CD4-positive, alpha-beta T cell (primary cell): ENCODE data around the gene PFDN1. TPM values are rescaled to one million over a fixed set of nuclear protein-coding genes. Genes with fewer than 3 reads are reported as not detected.

Source experiments
- ATAC-seq: fragments of 200-7000 bp; cut with Tn5 transposase; one replicate; pipeline ENCODE4 v1.10.0; 2022; ENCODE audit warnings: mild to moderate bottlenecking; ENCODE audit not compliant: poor library complexity
- CTCF ChIA-PET: fragments of 350-600 bp; sonication (Branson Sonifier 250); formaldehyde crosslinking; loops from one replicate; lab custom pipeline; 2021; ENCODE audit warnings: antibody characterized with exemption, inconsistent platforms; lab: Charles Lee
- POLR2A ChIA-PET: fragments of 350-600 bp; sonication (Branson Sonifier 250); formaldehyde crosslinking; loops from one replicate; lab custom pipeline; 2021; ENCODE audit warnings: antibody characterized with exemption, inconsistent platforms; lab: Charles Lee
- DNase-seq, 14 experiments: peaks; one replicate each; pipeline ENCODE4 v3.0.0-alpha.2; 2013 to 2020; ENCODE audit warnings: mixed read lengths in 2 of 14
- H3K27ac ChIP-seq, 2 donors: one replicate each; pipeline versions ENCODE4 v1.5.1 to v1.7.0; 2013; ENCODE audit warnings: low read length in 2 of 2, low read depth in 1 of 2, mild to moderate bottlenecking in 1 of 2
- H3K27me3 ChIP-seq, 2 experiments: 1 replicate in 1 of 2; 2 replicates in 1 of 2; pipeline versions ENCODE4 v1.6.1 to v1.7.0; 2013; ENCODE audit warnings: low read length in 2 of 2, control low read depth in 1 of 2, mild to moderate bottlenecking in 1 of 2, moderate library complexity in 1 of 2; ENCODE audit not compliant: insufficient read depth in 2 of 2, control insufficient read depth in 1 of 2
- H3K36me3 ChIP-seq: one replicate; pipeline ENCODE4 v1.6.1; 2013; ENCODE audit warnings: low read length, control low read depth; ENCODE audit not compliant: insufficient read depth
- H3K4me1 ChIP-seq: one replicate; pipeline ENCODE4 v1.6.1; 2013; ENCODE audit warnings: low read length, control low read depth; ENCODE audit not compliant: insufficient read depth
- H3K4me3 ChIP-seq: one replicate; pipeline ENCODE4 v1.5.1; 2013; ENCODE audit warnings: mild to moderate bottlenecking, low read length, moderate library complexity
- H3K9me3 ChIP-seq, 2 experiments: 1 replicate in 1 of 2; 2 replicates in 1 of 2; pipeline versions ENCODE4 v1.6.1 to v1.7.0; 2013; ENCODE audit warnings: low read length in 2 of 2, mild to moderate bottlenecking in 2 of 2, control low read depth in 1 of 2, moderate library complexity in 1 of 2; ENCODE audit not compliant: control insufficient read depth in 1 of 2, insufficient read depth in 1 of 2
- H3K27ac Mint-ChIP-seq: one replicate; pipeline ENCODE4 v1.8.0; 2020; ENCODE audit warnings: mixed read lengths
- H3K27me3 Mint-ChIP-seq: one replicate; pipeline ENCODE4 v1.8.0; 2021; ENCODE audit warnings: mixed read lengths
- H3K36me3 Mint-ChIP-seq: one replicate; pipeline ENCODE4 v1.8.0; 2021; ENCODE audit warnings: low read depth, mixed read lengths
- H3K4me1 Mint-ChIP-seq: one replicate; pipeline ENCODE4 v1.8.0; 2021; ENCODE audit warnings: low read depth, mixed read lengths
- H3K4me3 Mint-ChIP-seq: one replicate; pipeline ENCODE4 v1.8.0; 2020; ENCODE audit warnings: mild to moderate bottlenecking, mixed read lengths
- H3K9me3 Mint-ChIP-seq: one replicate; pipeline ENCODE4 v1.8.0; 2020; ENCODE audit warnings: mixed read lengths
- intact Hi-C, 2 experiments: fragments of 100-400 bp; cut with DNase I in 1 of 2; cut with micrococcal nuclease in 1 of 2; formaldehyde crosslinking; loops; one replicate each; pipeline versions ENCODE4 v1.15.1 to v1.9.0; 2023 to 2025; cut with DNase I, micrococcal nuclease
- total RNA-seq, 174 experiments: library from RNA in 2 of 174; stranded (reverse) in 2 of 174; gene quantifications; one replicate each; pipeline ENCODE4 v1.2.3 and lab custom pipeline; 2021 to 2026
- TF ChIP-seq, protein P1 (sequence below): fragments of 200-600 bp; IDR thresholded peaks from one replicate; pipeline ENCODE4 v1.8.0; 2022; ENCODE audit warnings: antibody characterized with exemption, mild to moderate bottlenecking

The PFDN1 gene
- total RNA-seq, 2 experiments from 2014 or later: 21.3 to 22.0 TPM

DNA sequence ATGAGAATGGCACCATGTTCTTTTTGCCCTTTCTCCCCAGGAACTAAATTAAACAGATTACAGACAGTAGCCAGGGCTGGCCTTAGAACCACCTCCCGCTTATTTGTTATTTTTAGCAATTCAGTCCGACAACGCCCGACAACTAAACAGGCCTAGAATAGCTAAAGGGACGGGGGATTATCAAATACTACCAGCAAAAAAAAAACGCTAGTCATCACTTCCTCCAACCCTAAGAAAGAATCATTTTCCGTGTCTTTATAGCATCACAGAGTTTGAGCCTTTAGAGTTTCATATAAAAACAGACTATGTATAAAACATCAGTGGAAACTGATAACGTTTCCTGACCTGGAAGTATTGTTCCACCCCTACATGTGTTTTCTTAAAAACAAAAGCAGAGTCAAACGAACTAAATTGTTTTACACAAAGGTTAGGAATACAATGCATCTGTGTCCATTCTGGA is 35.3 kb downstream of the PFDN1 start:
- Mint-ChIP-seq H3K27me3 (no peaks in the 10 kb centered on the region), H3K9me3 (no peaks in the 10 kb centered on the region), H3K27ac (peak overlapping the region; percentile 65), H3K4me3 (peak overlapping the region; percentile 45), H3K4me1 (peaks cover 35% of the 10 kb centered on the region), H3K36me3 (peaks cover 6% of the 10 kb centered on the region)
- Histone ChIP-seq H3K27ac (no peak overlapping the region), H3K4me3 (no peak overlapping the region), H3K36me3 (no peaks in the 10 kb centered on the region), H3K4me1 (peaks cover 22% of the 10 kb centered on the region), H3K27me3 (no peaks in the 10 kb centered on the region), H3K9me3 (no peaks in the 10 kb centered on the region)
- ChIA-PET CTCF (interaction anchor here (0.8 kb wide), 1 partner anchor 28 kb away, joined by 3 read pairs; no protein-coding TSS in a partner anchor), POLR2A (interaction anchor here (0.6 to 2.2 kb wide), 3 partner anchors 16 to 1053 kb away, joined by 5 to 8 read pairs (median 5); no protein-coding TSS in a partner anchor)
- intact Hi-C loops: no loop called here
- DNase-seq (no peak), ATAC-seq (no peak)
- TF ChIP-seq, protein P1, sequence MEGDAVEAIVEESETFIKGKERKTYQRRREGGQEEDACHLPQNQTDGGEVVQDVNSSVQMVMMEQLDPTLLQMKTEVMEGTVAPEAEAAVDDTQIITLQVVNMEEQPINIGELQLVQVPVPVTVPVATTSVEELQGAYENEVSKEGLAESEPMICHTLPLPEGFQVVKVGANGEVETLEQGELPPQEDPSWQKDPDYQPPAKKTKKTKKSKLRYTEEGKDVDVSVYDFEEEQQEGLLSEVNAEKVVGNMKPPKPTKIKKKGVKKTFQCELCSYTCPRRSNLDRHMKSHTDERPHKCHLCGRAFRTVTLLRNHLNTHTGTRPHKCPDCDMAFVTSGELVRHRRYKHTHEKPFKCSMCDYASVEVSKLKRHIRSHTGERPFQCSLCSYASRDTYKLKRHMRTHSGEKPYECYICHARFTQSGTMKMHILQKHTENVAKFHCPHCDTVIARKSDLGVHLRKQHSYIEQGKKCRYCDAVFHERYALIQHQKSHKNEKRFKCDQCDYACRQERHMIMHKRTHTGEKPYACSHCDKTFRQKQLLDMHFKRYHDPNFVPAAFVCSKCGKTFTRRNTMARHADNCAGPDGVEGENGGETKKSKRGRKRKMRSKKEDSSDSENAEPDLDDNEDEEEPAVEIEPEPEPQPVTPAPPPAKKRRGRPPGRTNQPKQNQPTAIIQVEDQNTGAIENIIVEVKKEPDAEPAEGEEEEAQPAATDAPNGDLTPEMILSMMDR: no peak

DNA sequence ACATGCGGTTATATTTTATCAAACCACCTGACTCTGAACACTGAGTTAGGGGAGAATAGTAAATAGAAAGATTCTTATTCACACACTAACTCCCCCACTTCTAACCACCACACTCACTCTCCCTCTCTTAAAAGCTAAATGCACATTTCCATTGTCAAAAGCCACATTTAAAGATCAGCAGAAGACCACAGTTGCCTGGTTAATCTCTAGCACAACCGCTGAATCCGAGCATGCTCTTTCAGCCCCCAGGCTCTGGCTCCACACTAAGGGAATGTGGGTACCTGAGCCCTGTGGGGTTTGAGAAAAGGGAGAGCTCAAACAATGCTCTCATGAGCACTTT is 35.7 kb downstream of the PFDN1 start:
- CTCF ChIA-PET: interaction anchor here (0.8 kb wide), 1 partner anchor 28 kb away, joined by 3 read pairs; no protein-coding TSS in a partner anchor
- intact Hi-C loops: no loop called here
- peak; percentile 73 for ATAC-seq
- no peak for DNase-seq
- H3K4me1 Mint-ChIP-seq: peaks cover 35% of the 10 kb centered on the region
- peak overlapping the region; percentile 45 for H3K4me3 Mint-ChIP-seq
- Histone ChIP-seq H3K27ac (no peak overlapping the region), H3K9me3 (no peaks in the 10 kb centered on the region), H3K4me1 (peaks cover 22% of the 10 kb centered on the region), H3K4me3 (no peak overlapping the region), H3K36me3 (no peaks in the 10 kb centered on the region), H3K27me3 (no peaks in the 10 kb centered on the region)
- POLR2A ChIA-PET: interaction anchor here (0.6 to 2.2 kb wide), 5 partner anchors 9 to 1053 kb away, joined by 3 to 8 read pairs (median 5); no protein-coding TSS in a partner anchor
- H3K27ac Mint-ChIP-seq: peak overlapping the region; percentile 65
- H3K27me3 Mint-ChIP-seq: no peaks in the 10 kb centered on the region
- TF ChIP-seq, protein P1: no peak
- no peaks in the 10 kb centered on the region for H3K9me3 Mint-ChIP-seq
- H3K36me3 Mint-ChIP-seq: peaks cover 6% of the 10 kb centered on the region

DNA sequence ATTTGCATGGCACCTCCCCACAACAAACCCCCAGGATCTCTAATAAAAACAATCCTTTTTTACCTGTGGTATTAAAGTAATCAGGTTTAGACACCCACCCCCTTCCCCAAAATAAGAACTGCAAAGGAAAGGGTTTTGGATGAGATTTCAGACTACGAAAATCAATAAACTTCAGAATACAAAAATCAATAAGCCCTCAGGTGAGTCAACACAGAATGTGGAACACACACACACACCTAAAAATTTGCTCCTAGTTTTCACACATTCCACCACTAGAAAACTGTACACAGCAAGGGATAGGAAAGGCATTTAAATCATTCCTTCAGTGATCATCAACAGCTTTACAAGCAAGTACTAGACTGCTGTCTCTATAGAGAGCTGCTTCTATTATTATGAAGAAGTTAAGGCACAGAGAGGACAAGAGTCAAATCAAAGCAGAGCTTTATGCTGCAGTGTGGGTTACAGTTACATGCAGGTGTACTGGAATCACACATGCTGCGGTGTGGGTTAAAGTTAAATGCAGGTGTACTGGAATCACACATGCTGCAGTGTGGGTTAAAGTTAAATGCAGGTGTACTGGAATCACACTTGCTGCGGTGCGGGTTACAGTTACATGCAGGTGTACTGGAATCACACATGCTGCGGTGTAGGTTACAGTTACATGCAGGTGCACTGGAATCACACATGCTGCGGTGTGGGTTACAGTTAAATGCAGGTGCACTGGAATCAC is 36.3 kb downstream of the PFDN1 start:
- CTCF ChIA-PET: interaction anchor here (0.6 kb wide), 1 partner anchor 85 kb away, joined by 3 read pairs; no protein-coding TSS in a partner anchor
- Mint-ChIP-seq H3K27ac (peak overlapping the region; percentile 65), H3K9me3 (no peaks in the 10 kb centered on the region), H3K4me1 (peaks cover 38% of the 10 kb centered on the region), H3K4me3 (peak overlapping the region; percentile 45), H3K36me3 (peaks cover 7% of the 10 kb centered on the region), H3K27me3 (no peaks in the 10 kb centered on the region)
- Histone ChIP-seq H3K4me3 (no peak overlapping the region), H3K9me3 (no peaks in the 10 kb centered on the region), H3K4me1 (peaks cover 25% of the 10 kb centered on the region), H3K27me3 (no peaks in the 10 kb centered on the region), H3K27ac (no peak overlapping the region), H3K36me3 (no peaks in the 10 kb centered on the region)
- ATAC-seq (no peak), DNase-seq (peak in 4 of 14 experiments; percentile 2 to 42 (median 22))
- TF ChIP-seq, protein P1: no peak
- POLR2A ChIA-PET: interaction anchor here (0.6 to 2.2 kb wide), 5 partner anchors 9 to 1054 kb away, joined by 3 to 8 read pairs (median 5); no protein-coding TSS in a partner anchor
- intact Hi-C loops: no loop called here
